ENCODE results near the gene ATP5PB.

ATP5PB gene

DNA sequence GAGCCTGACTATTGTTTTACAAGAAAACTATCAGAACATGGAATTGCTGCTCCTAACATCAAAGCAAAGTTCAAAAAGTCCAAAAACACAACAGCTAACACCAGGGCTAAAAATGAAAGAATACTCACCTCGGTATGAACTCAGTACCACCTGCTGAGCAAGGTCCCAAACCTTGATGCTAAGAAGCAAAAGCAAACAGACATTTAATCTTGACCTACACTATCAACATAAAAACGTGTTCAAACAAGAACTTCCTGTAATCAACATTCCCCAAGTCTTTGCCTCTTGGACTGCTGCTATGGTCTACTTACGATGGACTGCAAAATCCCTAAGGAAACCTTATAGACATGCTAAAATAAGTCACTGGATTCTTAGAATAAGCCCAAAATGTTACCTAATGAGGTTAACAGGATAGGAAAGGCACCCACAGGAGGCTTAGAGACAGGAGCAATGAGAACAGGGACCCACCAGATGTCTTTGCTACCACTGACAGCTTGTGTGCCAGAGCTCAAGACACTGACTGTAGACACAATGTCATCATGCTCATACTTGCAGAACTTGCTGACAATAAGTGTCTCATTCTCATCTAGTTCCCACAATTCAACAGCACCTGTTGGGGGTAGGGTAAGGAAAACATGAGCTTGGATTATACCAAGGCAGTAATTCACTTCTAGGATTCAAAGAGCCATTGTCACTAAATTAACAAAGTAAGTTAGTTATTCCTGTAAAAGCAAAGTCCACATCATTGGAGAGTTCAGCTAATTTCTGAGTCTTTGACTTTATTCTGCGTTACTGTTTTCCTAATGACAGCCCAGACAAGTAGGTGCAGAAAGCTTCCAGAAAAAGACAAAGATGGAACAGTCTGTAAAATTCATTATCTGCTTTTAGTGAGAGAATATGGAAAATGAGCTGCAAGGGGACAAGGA lies 2.0 kb upstream of the ATP5PB start:
- no peak for DNase-seq (ENCODE audit: low spot score)

- peak; percentile 29 for DNase-seq (ENCODE audit: low spot score)
Measured at GRCh38 chr1:111448482-111448917, 764 bp upstream of the ATP5PB start.

GRCh38 chr1:111449703-111450017 lies 396 bp downstream of the ATP5PB start:
- DNase-seq (ENCODE audit: low spot score) = no peak

- DNase-seq (ENCODE audit: low spot score) = no peak
Measured at GRCh38 chr1:111450185-111450584, 921 bp downstream of the ATP5PB start.

- DNase-seq (ENCODE audit: low spot score) = no peak
Measured at GRCh38 chr1:111452581-111452980, 3.3 kb downstream of the ATP5PB start.

GRCh38 chr1:111453706-111454105 lies 4.4 kb downstream of the ATP5PB start:
- no peak for DNase-seq (ENCODE audit: low spot score)

GRCh38 chr1:111454859-111455641 lies 5.8 kb downstream of the ATP5PB start:
- DNase-seq (ENCODE audit: low spot score) = no peak

DNA sequence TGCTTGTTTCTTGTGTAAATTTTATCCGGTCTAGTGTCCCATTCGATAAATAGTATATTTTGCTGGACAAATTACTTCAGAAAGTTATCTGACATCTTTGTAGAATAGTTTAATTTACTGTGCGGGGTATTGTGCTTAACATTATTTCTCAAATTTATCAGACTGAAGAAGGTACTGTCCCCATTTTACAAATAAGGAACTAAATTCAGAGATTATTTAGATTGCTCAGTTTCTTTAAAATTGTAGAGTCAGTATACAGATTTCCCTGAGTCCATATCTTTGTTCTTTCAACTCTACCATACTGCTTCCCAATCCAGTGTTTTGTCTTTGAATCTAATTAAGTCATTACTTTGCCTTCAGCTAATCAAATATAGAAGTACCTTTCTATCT lies 6.4 kb downstream of the ATP5PB start:
- DNase-seq (ENCODE audit: low spot score) = no peak

GRCh38 chr1:111461765-111462164 lies 12.5 kb downstream of the ATP5PB start:
- no peak for DNase-seq (ENCODE audit: low spot score)

GRCh38 chr1:111462370-111463028 lies 13.2 kb downstream of the ATP5PB start:
- DNase-seq (ENCODE audit: low spot score) = no peak

DNA sequence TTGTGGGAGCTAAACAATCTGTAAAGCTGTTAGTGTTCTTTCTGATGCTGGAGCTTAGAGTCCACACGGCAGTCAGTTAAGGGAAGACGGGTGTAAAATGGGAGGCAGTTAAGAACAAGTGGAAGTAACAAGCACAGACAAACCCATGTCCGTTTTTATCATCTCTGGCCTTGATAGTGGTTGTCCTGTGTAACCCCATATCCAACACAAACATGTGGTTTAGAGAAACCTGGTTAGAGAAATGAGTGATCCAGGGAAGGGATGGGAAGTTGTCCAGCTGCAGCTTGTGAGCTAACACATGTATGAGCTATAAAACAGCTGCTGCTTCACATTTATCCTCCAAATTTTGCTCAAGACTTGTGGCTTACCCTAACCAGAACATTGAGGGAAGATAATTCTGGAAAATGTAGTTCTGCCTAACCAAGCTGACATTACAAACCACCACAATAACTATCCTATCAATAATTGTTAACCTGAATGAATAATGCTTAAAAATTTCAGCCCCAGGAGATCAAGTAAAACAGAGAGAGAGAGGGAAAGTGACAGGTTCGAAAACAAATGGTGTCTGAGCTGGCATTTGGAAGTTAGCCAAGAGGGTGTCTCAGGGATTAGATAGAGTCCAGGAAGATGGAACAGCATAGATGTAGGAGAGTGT lies 13.9 kb downstream of the ATP5PB start:
- DNase-seq (ENCODE audit: low spot score) = no peak

DNA sequence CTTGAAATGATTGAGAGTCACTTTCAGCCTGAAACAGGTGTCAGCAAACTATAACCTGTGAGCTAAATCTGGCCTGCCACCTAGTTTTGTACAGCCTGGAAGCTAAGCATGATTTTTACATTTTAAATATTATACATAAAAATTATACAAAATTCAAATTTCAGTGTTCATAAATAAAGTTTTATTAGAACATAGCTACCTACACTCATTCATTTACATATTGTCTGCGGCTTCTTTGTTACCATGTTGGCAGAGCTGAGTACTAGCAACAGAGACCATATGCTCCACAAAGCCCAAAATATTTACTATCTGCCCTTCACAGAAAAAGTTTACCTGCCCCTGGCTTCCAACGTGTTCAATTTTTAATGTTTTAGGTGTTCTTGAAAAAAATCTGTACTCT lies 16.5 kb downstream of the ATP5PB start:
- no peak for DNase-seq (ENCODE audit: low spot score)

GRCh38 chr1:111466480-111466879 lies 17.2 kb downstream of the ATP5PB start:
- DNase-seq (ENCODE audit: low spot score) = no peak

DNA sequence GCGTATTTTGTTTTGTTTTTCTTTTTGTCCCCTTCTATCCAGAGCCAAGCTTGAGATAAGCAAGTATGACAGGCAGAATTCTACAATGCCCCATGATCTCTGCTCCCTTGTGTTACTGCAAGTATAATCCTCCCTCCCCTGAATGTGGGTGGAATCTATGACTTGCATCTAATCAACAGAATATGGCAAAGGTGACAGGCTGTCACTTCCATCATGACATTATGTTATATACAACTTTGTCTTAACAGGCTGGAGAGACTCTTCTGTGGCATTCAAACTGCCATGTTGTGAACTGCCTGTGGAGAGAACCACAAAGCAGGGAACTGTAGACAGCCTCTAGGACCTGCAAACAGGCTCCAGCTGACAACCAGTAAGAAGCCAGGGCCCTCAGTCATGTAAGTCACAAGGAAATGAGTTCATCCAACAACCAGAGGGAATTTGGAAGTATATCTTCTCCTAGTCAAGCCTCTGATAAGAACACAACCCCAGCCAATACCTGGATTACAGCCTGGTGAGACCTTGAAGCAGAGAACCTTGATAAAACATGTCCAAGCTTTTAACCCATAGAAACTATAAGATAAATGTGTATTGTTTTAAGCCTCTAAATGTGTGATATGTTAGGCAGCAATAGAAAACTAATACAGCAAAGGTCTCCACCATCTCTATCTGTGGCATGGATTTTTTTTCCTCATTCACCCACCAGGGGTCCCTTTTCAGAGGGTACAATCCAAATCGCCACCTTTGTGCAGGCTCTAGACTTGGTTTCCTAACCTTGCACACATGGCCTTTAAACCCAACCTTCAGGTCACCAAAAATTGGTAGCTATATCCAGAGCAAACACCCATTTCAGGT lies 18.8 kb downstream of the ATP5PB start:
- DNase-seq (ENCODE audit: low spot score) = no peak

- no peak for DNase-seq (ENCODE audit: low spot score)
Measured at GRCh38 chr1:111468717-111469100, 19.4 kb downstream of the ATP5PB start.

GRCh38 chr1:111469539-111469938 lies 20.3 kb downstream of the ATP5PB start:
- DNase-seq (ENCODE audit: low spot score) = no peak

GRCh38 chr1:111470596-111470995 lies 21.3 kb downstream of the ATP5PB start:
- no peak for DNase-seq (ENCODE audit: low spot score)

DNA sequence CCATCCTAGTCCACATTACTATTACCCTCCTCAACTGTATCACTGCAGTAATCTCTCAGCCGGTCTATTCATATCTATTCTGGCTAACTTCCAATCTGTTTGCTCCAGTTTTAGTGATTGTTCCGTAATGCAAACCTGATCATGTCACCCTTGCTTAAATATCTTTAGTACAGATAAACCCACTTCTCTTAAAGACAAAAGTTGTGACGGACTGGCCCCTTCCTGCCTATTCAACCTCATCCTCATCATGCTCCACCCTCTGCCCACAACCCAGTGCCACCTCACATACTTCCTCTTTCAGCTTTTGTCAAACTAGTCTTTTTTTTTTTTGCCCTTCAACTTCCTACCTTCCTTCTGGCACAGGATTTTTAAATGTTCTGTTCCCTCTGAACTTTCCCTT lies 21.7 kb downstream of the ATP5PB start:
- no peak for DNase-seq (ENCODE audit: low spot score)

DNA sequence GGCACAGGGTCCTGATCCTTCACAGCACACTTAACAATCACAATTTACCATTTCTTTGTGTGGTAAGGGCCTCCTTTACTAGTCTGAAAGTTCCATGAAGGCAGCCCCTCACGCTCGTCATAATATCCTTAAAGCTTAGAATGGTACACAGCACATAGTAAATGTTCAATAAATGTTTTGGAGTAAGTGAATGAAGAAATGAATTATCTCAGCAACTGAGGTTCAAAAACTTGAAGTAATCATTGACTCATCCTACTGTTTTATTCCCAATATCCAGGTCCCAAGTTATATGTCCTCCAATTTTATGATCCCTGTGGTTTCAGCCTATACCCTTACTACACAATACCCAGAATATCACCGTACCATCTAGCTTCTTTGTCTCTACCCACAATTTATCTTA lies 22.3 kb downstream of the ATP5PB start:
- no peak for DNase-seq (ENCODE audit: low spot score)

DNA sequence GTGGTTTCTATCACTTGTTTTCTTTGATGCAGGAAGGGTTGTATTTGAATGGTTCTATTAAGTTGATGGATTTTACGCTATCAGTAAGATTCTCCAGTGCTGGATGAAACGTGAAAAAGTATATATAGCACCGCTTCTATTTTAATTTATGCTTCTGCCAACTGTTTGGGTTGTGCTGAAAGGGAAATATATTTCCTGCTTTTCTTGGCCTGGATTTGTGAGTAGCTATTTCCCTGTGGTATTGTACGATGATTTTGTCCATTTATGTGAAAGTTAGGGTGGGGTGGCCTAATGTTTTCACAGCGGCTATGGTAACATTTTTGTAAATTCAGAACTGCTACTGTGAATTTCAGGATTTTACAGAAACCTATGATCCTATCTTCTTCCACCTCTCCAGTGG lies 24.8 kb downstream of the ATP5PB start:
- DNase-seq (ENCODE audit: low spot score) = no peak

DNA sequence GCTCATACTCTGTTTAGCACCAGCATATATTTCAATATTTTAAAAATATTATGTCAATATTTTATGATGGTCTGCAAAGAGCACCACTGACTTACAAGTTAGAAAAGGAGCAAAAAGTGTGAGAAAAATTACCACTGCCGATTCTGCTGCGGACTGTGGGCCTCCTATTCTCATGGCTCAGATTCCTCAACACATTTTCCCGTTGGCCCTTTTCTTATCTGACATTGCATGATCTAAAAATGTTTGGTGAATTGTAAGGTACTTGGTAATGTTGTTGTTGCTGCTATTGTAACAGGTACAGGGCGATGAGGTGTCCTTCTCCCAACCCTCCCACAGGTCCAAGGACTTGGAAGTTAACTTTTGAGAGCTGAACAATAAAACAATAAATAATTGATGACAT lies 25.3 kb downstream of the ATP5PB start:
- no peak for DNase-seq (ENCODE audit: low spot score)

All from hepatic stellate cell (primary cell).